HG03066 (cell line): Measurements from ENCODE around the gene PTGES.
"Not testable (repeated sequence)": the region's sequence is repeated elsewhere in the genome, so short reads cannot be mapped to it uniquely, and the experiment has no call there.

Experiments
- ATAC-seq: cut with Tn5 transposase; IDR thresholded peaks from one replicate; pipeline ENCODE4 v1.9.1; 2021; ENCODE audit warnings: low read depth; ENCODE audit not compliant: unreplicated experiment

The PTGES gene

DNA sequence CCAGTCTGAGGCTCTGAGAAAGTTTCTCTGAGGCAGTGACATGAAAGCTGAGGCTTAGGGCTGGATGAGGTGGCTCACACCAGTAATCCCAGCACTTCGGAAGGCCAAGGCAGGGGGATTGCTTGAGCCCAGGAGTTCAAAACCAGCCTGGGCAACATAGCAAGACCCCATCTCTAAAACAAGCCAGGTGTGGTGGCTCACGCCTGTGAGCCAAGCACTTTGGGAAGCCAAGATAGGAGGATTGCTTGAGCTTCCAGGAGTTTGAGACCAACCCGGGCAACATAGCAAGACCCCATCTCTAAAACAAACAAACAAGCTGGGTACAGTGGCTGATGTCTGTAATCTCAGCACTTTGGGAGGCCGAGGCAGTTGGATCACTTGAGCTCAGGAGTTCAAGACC, 3.8 kb downstream of the PTGES start:
- not testable (repeated sequence) for ATAC-seq

DNA sequence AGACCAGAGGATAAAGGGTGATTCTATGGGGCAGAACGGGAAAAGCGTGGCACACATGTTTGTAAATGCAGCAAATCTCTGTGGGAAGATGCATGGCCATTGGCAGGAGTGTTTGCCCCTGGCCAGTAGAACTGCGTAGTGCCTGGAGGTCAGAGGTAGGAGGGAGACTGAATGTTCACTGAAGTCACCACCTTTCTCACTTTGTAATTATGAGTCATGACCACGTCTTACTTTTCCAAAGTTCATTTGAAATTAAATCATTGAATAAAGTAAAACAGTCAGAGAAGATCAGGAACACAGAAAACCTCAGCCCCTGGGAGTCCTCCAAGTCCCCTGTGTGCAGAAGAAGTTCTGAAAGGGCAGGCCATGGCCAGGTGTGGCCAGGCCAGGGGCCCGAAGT, 4.6 kb downstream of the PTGES start:
- no peak for ATAC-seq

DNA sequence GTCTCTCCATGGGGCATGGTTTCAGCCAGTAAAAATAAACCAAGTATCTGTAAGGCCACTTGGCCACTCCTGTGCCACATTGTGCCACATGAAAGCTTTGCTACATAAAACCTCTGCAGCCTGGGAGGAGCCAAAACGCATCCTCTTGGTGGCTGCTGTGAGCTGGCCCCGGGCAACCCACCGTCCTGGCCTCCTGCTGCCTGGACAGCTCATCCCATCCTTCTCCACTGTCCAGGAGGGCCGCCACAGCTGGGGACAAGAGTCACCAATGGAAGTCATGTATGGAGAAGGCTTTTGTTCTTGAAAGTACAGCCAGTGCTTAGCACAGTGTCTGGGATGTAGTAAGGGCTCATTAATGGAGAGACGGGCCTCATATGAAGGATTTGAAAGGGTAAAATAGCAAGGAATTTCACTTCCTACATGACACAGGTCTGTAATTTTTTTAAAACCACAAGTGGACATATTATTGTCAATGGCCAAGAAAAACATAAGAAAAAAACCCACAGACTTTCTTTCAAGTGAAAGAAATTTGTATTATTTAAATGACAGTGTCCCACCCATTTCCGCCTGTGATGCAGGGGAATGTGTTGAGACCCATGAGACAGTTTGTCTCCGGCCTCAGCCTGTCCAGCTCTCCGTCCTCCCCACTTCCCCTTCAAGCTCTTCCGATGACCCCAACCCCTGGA, 6.6 kb downstream of the PTGES start:
- no peak for ATAC-seq

DNA sequence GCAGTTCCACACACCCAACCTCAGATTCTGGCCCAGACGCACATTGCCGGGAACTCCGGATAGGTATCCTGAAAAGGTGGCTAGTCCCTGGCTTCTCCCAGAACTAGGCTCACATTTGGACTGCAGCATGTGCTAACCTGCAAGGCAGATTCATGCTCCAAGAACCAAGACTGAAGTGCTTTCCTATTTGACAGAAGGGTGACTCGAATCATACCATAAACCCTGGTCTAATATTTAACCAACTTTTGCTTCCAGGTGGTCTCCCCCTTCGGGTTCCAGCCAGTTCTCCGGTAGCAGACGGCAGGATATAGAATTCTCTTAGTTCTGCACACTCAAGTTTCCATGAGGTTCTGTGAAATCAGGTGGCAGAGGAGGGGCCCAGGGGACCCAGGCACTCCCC, 7.6 kb downstream of the PTGES start:
- no peak for ATAC-seq

DNA sequence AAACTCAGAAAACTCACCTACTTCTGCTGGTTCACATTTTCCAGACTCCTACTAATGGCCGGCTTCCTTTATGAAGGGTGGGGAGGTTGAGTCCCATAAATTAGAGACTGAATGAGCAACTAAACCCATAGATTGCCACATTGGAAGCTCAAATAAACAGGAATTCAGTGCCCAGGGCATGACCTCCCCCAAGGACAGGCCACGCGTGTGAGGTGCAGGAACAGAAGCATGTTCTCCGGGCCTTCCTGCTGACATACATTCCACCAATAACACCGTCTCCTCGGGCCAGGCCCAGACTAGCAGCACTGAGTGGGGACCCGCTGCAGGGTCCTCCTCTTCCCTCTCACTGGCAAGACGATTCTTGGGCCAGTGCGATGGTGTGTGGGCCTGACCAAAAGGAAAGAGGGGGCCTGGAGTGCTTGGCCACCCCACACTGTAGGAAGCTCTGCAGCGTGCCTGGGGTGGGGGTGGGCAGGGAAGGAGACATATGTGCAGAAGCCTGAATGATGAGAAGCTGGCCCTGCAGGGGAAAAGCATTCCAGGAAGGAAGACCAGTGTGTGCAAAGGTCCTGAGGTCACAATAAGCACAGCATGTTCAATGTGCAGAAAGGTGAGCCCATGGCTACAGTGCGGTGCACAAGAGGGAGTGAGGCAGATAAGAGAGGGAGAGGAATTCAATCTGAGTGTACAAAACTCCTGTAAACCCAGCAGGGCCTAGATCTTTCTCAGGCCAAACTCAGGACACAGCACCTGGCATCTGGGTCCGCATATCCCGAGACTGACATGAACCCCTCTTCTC, 12.0 kb downstream of the PTGES start:
- ATAC-seq: no peak

DNA sequence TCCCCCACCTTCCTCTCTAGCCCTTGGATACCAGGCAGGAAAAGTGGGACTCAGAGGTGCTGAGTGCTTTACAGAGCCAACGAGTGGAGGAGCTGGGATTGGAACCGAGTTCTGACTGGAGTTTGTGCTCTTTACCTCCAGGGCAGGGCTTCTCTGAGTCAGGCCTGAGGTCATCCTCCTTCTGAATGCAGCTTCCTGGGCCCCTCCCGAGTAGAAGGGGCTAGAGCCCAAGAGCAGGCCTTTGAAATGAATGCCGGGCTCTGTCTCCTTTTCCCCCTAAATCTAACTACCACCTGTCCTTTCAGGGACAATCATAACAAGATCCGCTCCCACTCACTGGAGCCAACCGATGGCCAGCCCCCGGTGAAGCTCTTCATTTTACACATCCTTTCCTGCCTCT, 12.7 kb downstream of the PTGES start:
- ATAC-seq: no peak

DNA sequence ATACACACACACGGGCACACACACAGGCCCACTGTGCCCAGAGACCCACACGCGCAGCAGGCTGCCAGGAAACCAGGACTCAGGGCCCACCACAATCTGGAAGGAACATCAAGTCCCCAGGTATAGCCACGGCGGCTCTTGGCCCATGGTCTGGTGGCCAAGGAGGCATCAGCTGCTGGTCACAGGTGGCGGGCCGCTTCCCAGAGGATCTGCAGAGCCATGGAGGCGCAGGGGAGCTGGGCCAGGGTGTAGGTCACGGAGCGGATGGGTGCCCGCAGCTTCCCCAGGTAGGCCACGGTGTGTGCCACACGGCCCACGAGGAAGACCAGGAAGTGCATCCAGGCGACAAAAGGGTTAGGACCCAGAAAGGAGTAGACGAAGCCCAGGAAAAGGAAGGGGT, 13.4 kb downstream of the PTGES start:
- no peak for ATAC-seq

DNA sequence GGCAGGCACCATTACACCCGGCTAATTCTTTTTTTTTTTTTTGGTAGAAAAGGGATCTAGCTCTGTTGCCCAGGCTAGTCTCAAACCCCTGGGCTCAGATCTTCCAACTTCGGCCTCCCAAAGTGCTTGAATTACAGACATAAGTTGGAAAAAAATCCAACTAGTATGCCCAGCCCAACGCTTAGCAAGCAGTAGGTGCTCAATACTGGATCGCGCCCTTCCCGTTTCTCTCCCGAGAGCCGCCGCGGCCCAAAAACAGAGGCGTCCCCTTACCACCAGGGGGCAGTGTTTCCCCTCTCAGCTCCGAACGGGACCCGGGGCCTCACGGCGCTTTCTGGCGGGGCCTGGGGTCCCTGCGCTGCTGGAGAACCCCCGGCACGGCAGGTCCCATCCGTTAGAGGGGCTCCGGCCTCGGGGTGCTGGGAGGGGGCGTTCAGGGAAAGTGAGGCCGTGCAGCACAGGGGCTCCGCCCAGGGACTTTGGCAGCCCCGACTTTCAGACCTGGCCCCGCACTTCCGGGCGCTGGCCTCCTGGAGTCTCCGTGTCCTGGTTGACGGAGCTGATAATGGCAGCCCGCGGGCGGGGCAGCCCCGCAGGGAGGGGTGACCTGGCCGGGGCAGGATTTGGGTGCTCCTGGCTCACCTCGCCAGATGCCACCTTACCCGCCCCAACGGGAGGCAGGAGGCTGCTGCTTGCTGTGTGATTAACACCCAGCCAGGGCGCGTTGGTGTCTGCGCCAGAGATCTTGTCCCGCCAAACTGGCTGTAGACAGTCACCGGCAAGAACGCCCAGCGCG, 15.2 kb downstream of the PTGES start:
- ATAC-seq: peak; percentile 56

DNA sequence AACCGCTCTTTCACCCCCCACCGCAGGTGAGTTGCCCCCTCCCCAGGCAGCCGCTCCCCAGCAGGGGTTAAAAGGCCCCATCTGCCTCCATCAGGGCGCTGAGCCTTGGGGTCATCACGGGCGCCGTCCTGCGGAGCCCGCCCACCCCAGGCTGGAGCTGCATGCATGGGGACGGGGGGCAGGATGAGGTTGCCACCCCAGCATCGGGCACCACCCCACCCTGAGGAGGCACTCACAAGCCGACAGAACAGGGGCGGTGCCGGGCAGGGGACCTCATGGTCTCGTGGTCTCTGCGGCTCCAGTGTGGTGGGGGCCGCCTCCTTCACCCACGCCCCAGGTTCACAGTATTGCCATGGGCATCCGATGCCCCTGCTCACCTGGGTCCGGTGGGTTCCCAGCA, 16.5 kb downstream of the PTGES start:
- no peak for ATAC-seq

DNA sequence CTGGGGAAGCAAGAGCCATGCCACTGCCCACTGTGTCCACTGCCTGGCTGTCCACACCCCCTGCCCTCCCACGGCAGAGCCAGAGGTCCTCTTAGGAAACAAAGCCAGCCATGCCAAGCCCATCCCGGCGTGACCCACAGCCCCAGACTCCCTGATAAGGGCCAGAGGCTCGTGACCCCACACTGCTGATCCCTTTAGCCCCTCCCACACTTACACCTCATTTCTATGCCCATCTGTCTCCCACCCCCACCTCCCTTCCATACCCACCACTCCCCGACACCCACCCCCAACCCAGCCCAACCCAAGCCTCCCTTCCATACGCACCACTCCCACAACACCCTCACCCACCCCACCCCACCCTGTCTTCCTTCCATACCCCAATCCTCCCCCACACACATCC, 17.3 kb downstream of the PTGES start:
- no peak for ATAC-seq

DNA sequence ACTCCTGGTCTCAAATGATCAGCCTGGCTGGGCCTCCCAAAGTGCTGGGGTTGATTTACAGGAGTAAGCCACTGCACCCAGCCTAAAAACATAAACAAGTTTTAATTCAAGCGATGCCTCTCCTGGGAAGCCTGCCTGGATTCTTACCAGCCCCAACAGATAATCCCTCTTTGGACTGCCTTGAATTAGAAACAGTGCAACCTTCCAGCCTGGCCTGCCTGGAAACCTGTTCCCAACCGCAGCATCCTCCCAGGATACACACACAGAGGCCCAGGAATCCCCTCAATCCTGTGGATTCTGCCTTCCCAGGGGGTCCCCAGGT, 19.2 kb downstream of the PTGES start:
- ATAC-seq: no peak

DNA sequence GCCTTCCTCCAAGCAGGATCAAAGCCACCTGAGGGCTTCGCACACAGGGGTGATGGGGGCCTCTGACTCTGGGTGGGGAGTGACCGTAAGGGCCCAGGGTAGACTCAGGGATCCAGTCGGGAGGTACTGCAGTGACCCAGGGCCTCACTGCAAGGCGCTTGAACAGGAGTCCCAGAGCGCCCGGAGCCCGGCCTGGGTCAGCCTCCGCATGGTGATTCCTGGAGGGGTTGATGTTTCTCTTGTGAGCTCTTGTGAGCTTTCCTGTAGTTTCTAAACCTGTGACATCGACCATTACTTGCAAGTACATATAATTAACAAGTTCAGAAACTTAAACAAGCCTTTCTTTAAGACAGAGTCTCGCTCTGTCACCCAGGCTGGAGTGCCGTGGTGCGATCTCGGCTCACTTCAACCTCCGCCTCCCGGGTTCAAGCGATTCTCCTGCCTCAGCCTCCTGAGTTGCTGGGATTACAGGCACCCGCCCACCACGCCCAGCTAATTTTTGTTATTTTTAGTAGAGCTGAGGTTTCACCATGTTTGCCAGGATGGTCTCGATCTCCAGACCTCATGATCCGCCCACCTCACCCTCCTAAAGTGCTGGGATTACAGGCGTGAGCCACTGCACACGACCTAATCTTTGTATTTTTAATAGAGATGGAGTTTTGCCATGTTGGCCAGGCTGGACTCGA, 19.8 kb downstream of the PTGES start:
- no peak for ATAC-seq

DNA sequence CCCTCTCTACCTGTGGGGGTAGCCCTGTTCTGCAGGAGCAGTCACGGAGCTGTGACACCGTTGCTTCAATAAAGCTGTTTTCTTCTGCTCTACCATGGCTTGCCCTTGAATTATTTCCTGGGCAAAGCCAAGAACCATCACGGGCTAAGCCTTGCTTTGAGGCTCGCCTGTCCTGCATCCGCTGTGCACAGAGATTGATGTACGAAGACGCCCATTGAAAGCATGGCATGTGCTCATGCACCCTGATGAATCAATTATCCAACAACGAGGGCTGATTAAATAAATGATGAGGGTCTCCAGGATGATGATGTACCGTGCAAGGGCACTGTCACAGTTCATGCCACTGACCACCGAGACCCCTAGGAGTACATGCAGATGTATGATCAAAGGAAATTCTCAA, 20.7 kb downstream of the PTGES start:
- ATAC-seq: no peak

DNA sequence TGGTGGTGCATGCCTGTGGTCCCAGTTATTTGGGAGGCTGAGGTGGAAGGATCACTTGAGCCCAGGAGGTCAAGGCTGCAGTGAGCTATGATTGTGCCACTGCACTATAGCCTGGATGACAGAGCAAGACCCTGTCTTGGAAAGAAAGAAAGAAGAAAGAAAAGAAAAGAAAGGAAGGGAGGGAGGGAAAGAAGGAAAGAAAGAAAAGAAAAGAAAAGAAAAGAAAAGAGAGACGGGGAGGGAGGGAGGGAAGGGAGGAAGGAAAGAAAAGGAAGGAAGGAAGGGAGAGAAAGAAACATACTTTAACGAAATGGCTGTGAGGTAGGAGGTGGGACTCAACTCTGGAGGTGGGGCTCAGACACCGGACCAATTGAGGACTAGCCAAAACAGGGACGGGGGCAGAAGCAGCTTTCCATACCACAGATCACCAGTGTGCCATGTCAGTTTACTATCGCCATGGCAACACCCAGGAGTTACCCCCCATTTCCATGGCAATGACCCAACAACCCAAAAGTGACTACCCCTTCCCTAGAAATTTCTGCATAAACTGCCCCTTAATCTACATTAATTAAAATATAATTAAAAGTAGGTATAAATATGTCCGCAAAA, 21.3 kb downstream of the PTGES start:
- no peak for ATAC-seq

DNA sequence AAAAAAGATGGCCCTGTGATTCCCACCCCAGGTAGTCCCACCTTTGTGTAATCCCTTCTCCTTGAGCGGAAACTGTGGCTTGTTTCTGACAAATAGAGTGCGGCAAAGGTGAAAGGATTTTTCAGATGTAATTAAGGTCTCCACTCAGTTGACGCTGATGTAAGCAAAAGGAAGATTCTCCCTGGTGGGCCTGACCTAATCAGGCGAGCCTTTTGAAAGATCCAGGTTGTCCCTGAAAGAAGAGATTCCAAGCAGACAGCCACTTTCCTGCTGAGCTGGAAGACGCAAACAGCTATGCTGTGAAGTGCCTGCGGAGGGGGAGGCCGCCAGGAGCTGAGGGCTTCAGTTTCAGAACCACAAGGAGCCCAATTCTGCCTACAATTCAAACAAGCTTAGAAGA, 24.1 kb downstream of the PTGES start:
- ATAC-seq: no peak

DNA sequence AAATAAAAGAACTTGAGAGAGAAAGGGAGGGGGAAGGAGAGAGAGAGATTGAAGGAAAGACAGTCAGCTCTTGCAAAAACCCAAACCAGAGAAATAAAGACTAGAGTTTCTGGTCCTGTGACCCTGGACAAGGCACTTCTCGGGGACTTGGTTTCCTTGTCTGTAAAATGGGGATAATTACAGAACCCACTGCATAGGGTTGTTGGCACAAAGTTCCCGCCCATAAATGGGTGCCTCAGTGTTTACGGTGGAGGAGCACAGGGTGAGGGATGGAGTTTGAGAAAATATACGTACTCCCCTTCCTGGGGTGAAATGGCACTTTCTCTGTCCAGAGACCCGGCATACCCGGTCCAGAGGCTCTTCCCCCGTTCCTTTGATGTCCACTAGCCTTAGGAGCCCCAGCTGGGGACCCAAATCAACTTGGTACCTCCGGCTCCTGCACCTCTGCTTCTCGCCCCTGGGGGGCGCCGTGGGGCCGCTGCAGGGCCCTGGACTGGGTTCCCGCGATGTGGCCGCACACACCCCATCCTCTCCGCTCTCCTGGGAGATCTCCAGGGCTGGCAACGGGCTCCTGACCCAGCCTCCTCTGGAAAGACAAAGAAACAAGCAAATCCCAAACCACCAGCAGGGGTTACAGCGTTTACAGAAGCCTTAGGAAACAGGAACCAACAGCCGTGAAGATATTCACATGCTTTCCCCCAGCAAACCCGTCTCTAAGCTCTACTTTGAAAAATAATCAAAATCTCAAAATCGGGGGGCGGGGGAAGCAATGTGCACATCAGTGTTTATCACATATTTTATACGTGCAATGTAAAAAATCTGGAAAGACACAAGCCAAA, 26.3 kb downstream of the PTGES start:
- no peak for ATAC-seq

DNA sequence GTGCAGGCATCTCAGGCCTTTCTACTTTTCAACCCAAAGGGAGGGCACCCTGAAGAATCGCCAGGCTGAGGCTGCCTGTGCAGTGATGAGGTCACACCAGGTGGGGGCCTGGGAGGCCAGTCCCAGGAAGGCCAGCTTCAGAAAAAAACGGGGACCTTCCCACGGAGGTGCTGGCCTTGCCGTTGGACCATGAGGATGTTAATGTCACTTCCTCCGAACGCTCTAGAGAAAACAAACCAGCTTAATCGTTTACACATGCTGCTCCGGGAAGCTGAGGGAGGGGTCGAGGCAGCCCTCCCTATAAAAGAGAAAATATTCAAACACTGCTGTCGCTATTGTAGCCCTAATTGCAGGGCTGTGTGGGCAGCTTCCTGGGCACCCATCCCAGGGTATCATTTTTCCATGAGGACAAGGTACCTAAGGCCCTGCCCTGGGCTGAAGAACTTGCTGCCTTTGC, 27.0 kb downstream of the PTGES start:
- no peak for ATAC-seq

DNA sequence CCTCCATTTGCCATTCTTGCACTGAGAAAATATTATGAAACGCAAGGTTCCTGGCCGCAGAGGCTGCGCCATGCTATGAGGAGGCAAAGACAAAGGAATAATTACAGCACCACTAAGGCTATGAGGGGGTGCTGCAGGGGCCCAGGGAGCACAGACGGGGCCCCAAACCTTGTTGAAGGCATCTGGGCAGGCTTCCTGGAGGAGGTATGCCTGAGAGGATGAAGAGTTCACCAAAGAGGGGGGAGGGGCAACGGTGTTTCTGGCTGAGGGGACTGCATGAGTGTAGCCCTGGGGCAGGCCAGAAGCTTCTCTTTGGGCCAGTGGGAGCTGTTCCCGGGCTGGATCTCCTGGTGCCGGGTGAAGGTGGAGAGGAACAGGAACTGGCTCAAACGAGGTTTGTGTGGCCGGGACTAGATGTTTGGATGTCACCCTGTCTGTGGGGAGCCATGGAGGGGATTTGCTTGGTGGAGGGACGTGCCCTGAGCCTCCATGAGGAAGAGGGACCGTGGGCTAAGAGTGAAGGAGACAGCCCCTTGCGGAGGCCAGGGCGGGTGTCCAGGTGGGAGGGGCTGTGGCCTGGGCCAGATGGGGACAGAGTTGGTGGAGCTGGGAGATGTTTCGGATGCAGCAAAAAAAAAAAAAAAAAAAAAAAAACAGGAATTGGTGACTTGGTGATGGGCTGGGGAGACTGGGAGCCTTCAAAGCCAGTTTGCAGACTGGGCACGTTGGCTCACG, 28.2 kb downstream of the PTGES start:
- ATAC-seq: no peak

DNA sequence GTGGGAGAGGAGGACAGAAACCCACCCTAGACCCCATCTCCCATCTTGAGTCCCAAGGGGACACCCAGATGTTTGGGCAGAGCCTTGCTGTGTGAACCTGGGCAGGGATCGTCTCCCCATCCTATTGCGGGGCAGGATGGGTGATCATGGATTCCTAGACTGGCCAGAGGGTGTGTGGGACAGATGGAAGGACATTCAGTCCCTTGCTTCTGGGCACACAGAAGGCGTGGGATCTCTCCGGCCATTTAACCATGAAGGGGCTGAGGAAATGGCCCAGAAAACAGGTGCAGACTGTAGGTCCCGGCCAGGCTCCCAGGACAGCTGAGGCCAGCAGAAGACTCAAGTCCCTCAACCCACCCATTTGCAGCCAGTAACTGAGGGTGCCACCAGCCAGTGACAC, 29.9 kb downstream of the PTGES start:
- no peak for ATAC-seq
